Transverse colon (tissue), 4 donors: ENCODE data around the gene TTC28. TPM values are rescaled to one million over a fixed set of nuclear protein-coding genes. Genes with fewer than 3 reads are reported as not detected.
A peak's percentile ranks its signal among the peaks of the same experiment; 100 is the strongest.
"Not testable (repeated sequence)": the region's sequence is repeated elsewhere in the genome, so short reads cannot be mapped to it uniquely, and the experiment has no call there.

Experiments
- DNase-seq: peaks from one replicate; pipeline ENCODE4 v3.0.0-alpha.2; 2019
- H3K27ac ChIP-seq, 4 donors: fragments of 200-600 bp; sonication (generic); 2 replicates each; pipeline ENCODE4 v1.5.1; 2016 to 2018; ENCODE audit warnings: inconsistent platforms in 4 of 4
- H3K27me3 ChIP-seq: fragments of 200-600 bp; sonication (generic); 2 replicates; pipeline ENCODE4 v1.5.1; 2017; ENCODE audit warnings: inconsistent platforms
- H3K36me3 ChIP-seq, 4 donors: fragments of 200-600 bp; sonication (generic); 2 replicates each; pipeline ENCODE4 v1.5.1; 2017 to 2019; ENCODE audit warnings: inconsistent platforms in 4 of 4
- H3K4me1 ChIP-seq, 4 donors: fragments of 200-600 bp; sonication (generic); 2 replicates each; pipeline ENCODE4 v1.5.1; 2017 to 2020; ENCODE audit warnings: inconsistent platforms in 4 of 4
- H3K4me3 ChIP-seq, 4 donors: fragments of 200-600 bp; sonication (generic); 1 replicate in 1 of 4; 2 replicates in 3 of 4; pipeline versions ENCODE4 v1.5.1 to v1.6.1; 2017 to 2019; ENCODE audit warnings: inconsistent platforms in 4 of 4
- H3K9me3 ChIP-seq, 2 donors: fragments of 200-600 bp; sonication (generic); 2 replicates each; pipeline ENCODE4 v1.5.1; 2017 to 2019; ENCODE audit warnings: inconsistent platforms in 2 of 2
- EP300 ChIP-seq: sonication (generic); formaldehyde crosslinking; IDR thresholded peaks from one replicate; pipeline ENCODE4 v1.6.1; 2017; ENCODE audit warnings: antibody characterized with exemption, low read depth
- POLR2A ChIP-seq: fragments of 450-650 bp; IDR thresholded peaks from one replicate; pipeline ENCODE4 v1.6.1; 2016; ENCODE audit warnings: antibody characterized with exemption, mild to moderate bottlenecking, moderate library complexity
- POLR2AphosphoS5 ChIP-seq, 3 donors: sonication (generic); formaldehyde crosslinking; IDR thresholded peaks; one replicate each; pipeline ENCODE4 v1.6.1; 2016; ENCODE audit warnings: antibody characterized with exemption in 3 of 3
- WGBS, 2 donors: methylation state at CpG; one replicate each; pipeline ENCODE4 v1.1.5; 2018; ENCODE audit warnings: low coverage in 1 of 2; 5-methylcytosine and 5-hydroxymethylcytosine counted together
- in situ Hi-C, 4 donors: fragments of 200-750 bp; cut with MboI; loops; one replicate each; pipeline versions ENCODE4 v1.15.0 to v1.15.1; 2017; ENCODE audit warnings: low sequenced_read_pairs in 3 of 4, low pct_ligation_motif_present in 1 of 4, low pct_unique_long_range_greater_than_20kb in 1 of 4
- intact Hi-C: fragments of 100-400 bp; cut with DNase I; formaldehyde crosslinking; loops from one replicate; pipeline ENCODE4 v1.15.1; 2023; ENCODE audit warnings: low total_unique reads
- total RNA-seq, 4 donors: library from RNA; depleted of rRNA; stranded (reverse); fragments of >200 nt; gene quantifications; one replicate each; pipeline ENCODE4 v1.1.0, GENCODE V29; 2016
- TF ChIP-seq, protein P1 (sequence below), 5 experiments: fragments of 200-600 bp in 3 of 5; fragments of 450-650 bp in 2 of 5; sonication (generic) in 3 of 5; IDR thresholded peaks; 1 replicate in 2 of 5; 2 replicates in 3 of 5; pipeline ENCODE4 v1.5.1; 2016 to 2017; ENCODE audit warnings: antibody characterized with exemption in 5 of 5, inconsistent platforms in 3 of 5, mild to moderate bottlenecking in 2 of 5, moderate library complexity in 1 of 5

TTC28 gene
- 10 to 100 TPM in 2 of 4 donors, 1 to 10 TPM in 2; 7.6 to 84.2 (median 12.4) TPM for total RNA-seq

- in situ Hi-C loops, H3K36me3 ChIP-seq, H3K9me3 ChIP-seq, intact Hi-C loops: not testable (repeated sequence)
- peaks cover 20% of the 10 kb centered on the region for H3K27me3 ChIP-seq
- peak within 1 kb of the TSS; percentile 56 to 83 (median 75) for H3K27ac ChIP-seq
- peaks cover 0 to 11% (median 8%) of the 10 kb centered on the region in 4 donors for H3K4me1 ChIP-seq
- peak within 1 kb of the TSS; percentile 68 to 88 (median 77) for H3K4me3 ChIP-seq
- peak; percentile 73 for DNase-seq
- 0% methylated on average over 34 of the region's 101 CpGs; no CpG with 5 or more reads in 1 of the 2 donors for WGBS, 2 donors
Observed at GRCh38 chr22:28679611-28680287, at the start of gene TTC28. Gene TTC28 (minus strand): TSS chr22:28679840. CDS start chr22:28679723, 117 bp downstream.

DNA sequence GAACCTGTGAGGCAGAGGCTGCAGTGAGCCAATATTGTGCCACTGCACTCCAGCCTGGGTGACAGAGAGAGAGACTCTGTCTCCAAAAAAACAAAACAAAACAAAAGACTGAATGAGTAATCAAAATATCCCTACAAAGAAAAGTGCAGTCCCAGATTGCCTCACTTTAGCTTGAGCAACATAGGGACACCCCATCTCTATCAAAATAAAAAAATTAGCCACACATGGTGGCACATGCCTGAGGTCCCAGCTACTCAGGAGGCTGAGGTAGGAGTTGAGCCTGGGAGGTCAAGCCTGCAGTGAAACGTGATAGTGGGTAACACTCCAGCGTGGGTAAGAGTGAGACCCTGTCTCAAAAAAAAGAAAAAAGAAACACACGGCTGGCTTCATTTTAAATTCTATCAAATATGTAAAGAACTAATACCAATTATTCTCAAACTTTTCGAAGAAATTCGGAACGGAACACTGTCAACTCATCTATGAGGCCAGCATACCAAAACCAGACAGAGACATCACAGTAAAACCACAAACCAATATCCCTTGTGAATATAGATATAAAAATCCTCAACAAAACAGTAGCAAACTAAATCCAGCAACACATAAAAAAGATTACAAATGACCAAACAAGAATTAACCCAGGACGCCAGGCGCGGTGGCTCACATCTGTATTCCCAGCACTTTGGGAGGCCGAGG lies 49.1 kb upstream of the TTC28 start:
- H3K4me3 ChIP-seq, result no peak overlapping the region
- in situ Hi-C loops, result no loop called here

DNA sequence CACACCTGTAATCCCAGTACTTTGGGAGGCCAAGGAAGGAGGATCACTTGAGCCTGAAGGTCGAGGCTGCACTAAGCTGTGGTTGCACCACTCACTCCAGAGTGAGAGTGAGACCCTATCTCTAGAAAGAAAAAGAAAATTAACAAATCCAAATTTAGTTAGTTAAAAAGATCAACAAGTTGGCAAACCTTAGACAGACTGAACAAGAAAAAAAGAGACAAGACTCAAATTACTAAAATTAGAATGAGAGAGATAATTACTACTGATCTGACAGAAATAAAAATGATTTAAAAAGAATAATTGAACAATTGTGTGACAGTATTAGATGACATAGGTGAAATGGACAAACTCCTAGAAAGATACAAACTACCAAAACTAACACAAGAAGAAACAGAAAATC lies 48.4 kb upstream of the TTC28 start:
- no peak overlapping the region for H3K4me3 ChIP-seq
- H3K36me3 ChIP-seq, result peaks cover 0 to 4% (median 0%) of the 10 kb centered on the region in 4 donors
- H3K27me3 ChIP-seq, result no peaks in the 10 kb centered on the region
- intact Hi-C loops, result no loop called here
- in situ Hi-C loops, result no loop called here
- DNase-seq, result no peak
- no peak overlapping the region for H3K27ac ChIP-seq
- H3K9me3 ChIP-seq, result no peaks in the 10 kb centered on the region
- TF ChIP-seq EP300, result no peak
- TF ChIP-seq POLR2A, result no peak
- TF ChIP-seq, protein P1, sequence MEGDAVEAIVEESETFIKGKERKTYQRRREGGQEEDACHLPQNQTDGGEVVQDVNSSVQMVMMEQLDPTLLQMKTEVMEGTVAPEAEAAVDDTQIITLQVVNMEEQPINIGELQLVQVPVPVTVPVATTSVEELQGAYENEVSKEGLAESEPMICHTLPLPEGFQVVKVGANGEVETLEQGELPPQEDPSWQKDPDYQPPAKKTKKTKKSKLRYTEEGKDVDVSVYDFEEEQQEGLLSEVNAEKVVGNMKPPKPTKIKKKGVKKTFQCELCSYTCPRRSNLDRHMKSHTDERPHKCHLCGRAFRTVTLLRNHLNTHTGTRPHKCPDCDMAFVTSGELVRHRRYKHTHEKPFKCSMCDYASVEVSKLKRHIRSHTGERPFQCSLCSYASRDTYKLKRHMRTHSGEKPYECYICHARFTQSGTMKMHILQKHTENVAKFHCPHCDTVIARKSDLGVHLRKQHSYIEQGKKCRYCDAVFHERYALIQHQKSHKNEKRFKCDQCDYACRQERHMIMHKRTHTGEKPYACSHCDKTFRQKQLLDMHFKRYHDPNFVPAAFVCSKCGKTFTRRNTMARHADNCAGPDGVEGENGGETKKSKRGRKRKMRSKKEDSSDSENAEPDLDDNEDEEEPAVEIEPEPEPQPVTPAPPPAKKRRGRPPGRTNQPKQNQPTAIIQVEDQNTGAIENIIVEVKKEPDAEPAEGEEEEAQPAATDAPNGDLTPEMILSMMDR (IDR thresholded peaks at IDR 0.05), result no peak
- TF ChIP-seq POLR2AphosphoS5 (IDR thresholded peaks at IDR 0.05), result no peak
- no peaks in the 10 kb centered on the region for H3K4me1 ChIP-seq
- WGBS, 2 donors, result 93% methylated on average over 1 of the region's 1 CpG; no CpG with 5 or more reads in 1 of the 2 donors

More for the DNA sequence above, 49.1 kb upstream of the TTC28 start:
- TF ChIP-seq POLR2A, result no peak
- TF ChIP-seq, protein P1 (IDR thresholded peaks at IDR 0.05), result no peak
- no peak for TF ChIP-seq POLR2AphosphoS5 (IDR thresholded peaks at IDR 0.05)
- TF ChIP-seq EP300, result no peak
- 83 to 91% methylated on average over 1 to 10 of the region's 10 CpGs for WGBS, 2 donors
- Histone ChIP-seq H3K9me3 (no peaks in the 10 kb centered on the region), H3K27me3 (no peaks in the 10 kb centered on the region), H3K36me3 (peaks cover 0 to 2% (median 0%) of the 10 kb centered on the region in 4 donors), H3K27ac (no peak overlapping the region), H3K4me1 (no peaks in the 10 kb centered on the region)
- intact Hi-C loops, result no loop called here
- DNase-seq, result no peak

DNA sequence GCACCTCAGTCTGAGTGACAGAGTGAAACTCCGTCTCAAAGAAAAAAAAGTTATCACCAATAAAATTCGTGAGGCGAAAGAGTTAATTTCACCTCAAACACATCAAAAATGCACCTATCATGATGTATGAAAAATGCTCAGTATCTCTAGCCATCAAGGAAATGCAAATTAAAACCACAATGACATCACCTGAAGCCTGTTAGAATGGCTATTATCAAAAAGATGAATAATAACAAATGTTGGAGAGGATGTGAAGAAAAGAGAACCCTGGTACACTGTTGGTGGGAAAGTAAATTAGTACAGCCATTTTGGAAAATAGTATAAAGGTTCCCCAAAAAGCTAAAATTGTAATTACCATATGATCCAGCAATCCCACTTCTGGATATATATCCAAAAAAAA lies 38.4 kb upstream of the TTC28 start:
- Histone ChIP-seq H3K4me3 (no peak overlapping the region), H3K27ac (no peak overlapping the region), H3K9me3 (no peaks in the 10 kb centered on the region), H3K4me1 (no peaks in the 10 kb centered on the region), H3K36me3 (no peaks in the 10 kb centered on the region), H3K27me3 (no peaks in the 10 kb centered on the region)
- intact Hi-C loops, result no loop called here
- no peak for DNase-seq
- 92 to 93% methylated on average over 3 of the region's 3 CpGs for WGBS, 2 donors
- in situ Hi-C loops, result no loop called here
- TF ChIP-seq POLR2AphosphoS5 (IDR thresholded peaks at IDR 0.05), result no peak
- TF ChIP-seq EP300, result no peak
- no peak for TF ChIP-seq POLR2A
- TF ChIP-seq, protein P1 (IDR thresholded peaks at IDR 0.05), result no peak
